Measurements from ENCODE around the gene EFCAB8.

DNA sequence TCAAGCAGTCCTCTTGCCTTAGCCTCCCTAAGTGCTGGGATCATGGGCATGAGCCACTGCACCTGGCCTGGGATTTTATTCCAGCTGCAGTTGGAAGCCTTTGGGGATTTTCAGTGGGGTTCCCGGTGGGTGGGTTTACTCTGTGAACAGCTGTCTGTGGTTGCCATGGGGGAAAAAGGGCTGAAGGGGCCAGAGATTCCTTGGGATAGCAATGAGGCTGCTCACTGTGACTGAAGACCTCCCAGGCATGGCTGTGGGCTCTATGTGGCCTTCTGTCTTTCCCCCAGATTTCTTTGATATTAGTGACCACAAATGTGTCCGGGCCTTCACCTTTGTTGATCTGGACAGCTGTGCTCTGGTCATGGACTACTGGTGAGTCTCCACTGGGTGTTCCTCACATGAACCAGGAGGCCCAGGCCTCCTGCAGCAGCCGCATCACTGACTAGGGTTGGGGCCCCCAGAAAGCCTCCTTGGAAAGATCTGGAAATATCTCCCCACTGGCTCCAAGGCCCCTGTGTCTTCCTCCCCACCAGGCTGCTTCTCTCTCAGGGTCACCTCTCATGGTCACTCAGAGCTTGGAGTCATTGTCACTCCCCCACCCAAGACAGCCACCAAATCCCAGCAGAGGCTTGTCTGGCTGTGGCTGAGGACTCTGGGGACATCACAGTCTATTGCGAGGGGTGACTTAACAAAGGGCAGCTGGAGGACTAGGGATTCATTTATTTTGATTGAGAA, 33.4 kb downstream of the EFCAB8 start:
- TF ChIP-seq, protein P1, sequence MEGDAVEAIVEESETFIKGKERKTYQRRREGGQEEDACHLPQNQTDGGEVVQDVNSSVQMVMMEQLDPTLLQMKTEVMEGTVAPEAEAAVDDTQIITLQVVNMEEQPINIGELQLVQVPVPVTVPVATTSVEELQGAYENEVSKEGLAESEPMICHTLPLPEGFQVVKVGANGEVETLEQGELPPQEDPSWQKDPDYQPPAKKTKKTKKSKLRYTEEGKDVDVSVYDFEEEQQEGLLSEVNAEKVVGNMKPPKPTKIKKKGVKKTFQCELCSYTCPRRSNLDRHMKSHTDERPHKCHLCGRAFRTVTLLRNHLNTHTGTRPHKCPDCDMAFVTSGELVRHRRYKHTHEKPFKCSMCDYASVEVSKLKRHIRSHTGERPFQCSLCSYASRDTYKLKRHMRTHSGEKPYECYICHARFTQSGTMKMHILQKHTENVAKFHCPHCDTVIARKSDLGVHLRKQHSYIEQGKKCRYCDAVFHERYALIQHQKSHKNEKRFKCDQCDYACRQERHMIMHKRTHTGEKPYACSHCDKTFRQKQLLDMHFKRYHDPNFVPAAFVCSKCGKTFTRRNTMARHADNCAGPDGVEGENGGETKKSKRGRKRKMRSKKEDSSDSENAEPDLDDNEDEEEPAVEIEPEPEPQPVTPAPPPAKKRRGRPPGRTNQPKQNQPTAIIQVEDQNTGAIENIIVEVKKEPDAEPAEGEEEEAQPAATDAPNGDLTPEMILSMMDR (IDR thresholded peaks at IDR 0.05; ENCODE audit: borderline replicate concordance, extremely low read depth, low read length, poor library complexity, severe bottlenecking), result no peak
- no peak for TF ChIP-seq EZH2 (IDR thresholded peaks at IDR 0.05; ENCODE audit: borderline replicate concordance, low read depth, low read length, severe bottlenecking)

Data from DND-41 (cell line).